Adrenal gland (tissue), 12 donors: ENCODE measurements around the gene OR6A2. TPM values are rescaled to one million over a fixed set of nuclear protein-coding genes. Genes with fewer than 3 reads are reported as not detected.
"Not testable (repeated sequence)": the region's sequence is repeated elsewhere in the genome, so short reads cannot be mapped to it uniquely, and the experiment has no call there.

Source experiments
- DNase-seq, 7 donors: peaks; one replicate each; pipeline ENCODE4 v3.0.0-alpha.2; 2019 to 2020
- H3K27ac ChIP-seq, 5 donors: fragments of 200-600 bp; sonication (generic) in 4 of 5; 1 replicate in 3 of 5; 2 replicates in 2 of 5; pipeline versions ENCODE4 v1.5.1 to v1.8.0; 2016 to 2020; ENCODE audit warnings: mild to moderate bottlenecking in 1 of 5
- H3K27me3 ChIP-seq: fragments of 200-600 bp; 2 replicates; pipeline ENCODE4 v1.8.0; 2021
- H3K36me3 ChIP-seq, 2 donors: fragments of 200-600 bp; replicated peaks in 1 of 2; 1 replicate in 1 of 2; 2 replicates in 1 of 2; pipeline versions ENCODE4 v1.5.1 to v1.8.0; 2018 to 2022
- H3K4me1 ChIP-seq, 2 donors: fragments of 200-600 bp; replicated peaks in 1 of 2; 1 replicate in 1 of 2; 2 replicates in 1 of 2; pipeline versions ENCODE4 v1.5.1 to v1.8.0; 2018 to 2021
- H3K4me3 ChIP-seq, 4 donors: fragments of 200-600 bp; sonication (generic) in 3 of 4; one replicate each; pipeline ENCODE4 v1.5.1; 2016 to 2018
- H3K9me3 ChIP-seq, 3 donors: fragments of 200-600 bp; sonication (generic) in 1 of 3; replicated peaks in 1 of 3; 1 replicate in 2 of 3; 2 replicates in 1 of 3; pipeline versions ENCODE4 v1.5.1 to v1.8.0; 2016 to 2021
- POLR2A ChIP-seq, 2 donors: fragments of 450-650 bp; IDR thresholded peaks; one replicate each; pipeline ENCODE4 v1.6.1; 2017; ENCODE audit warnings: antibody characterized with exemption in 2 of 2, mild to moderate bottlenecking in 2 of 2, moderate library complexity in 1 of 2
- WGBS, 4 donors: extraction: QIAGEN DNeasy Blood & Tissue Kit in 2 of 4; methylation state at CpG; one replicate each; pipeline versions ENCODE4 v1.1.5 to v1.1.7; 2013 to 2017; 5-methylcytosine and 5-hydroxymethylcytosine counted together
- intact Hi-C, 2 donors: fragments of 100-400 bp; cut with DNase I; formaldehyde crosslinking; loops; one replicate each; pipeline versions ENCODE4 v1.14.1 to v1.15.0; 2022 to 2023
- polyA plus RNA-seq, 3 donors: library from polyadenylated mRNA; stranded (reverse); fragments of 200-250 nt in 2 of 3; fragments of 350-450 nt in 1 of 3; fragmentation: Illumina TruSeq in 1 of 3; extraction: RNeasy Lipid Tissue Mini Kit (QIAGEN cat#74804) in 1 of 3; gene quantifications; one replicate each; pipeline ENCODE4 v1.2.3, GENCODE V29; 2013 to 2014
- total RNA-seq, 9 donors: library from RNA; depleted of rRNA in 4 of 9; stranded (reverse); fragments of >200 nt in 4 of 9; fragments of 120-200 nt in 1 of 9; fragmentation: NEBNext Ultra II Directional in 1 of 9; extraction: Animal tissue kit (Norgen Biotek cat#: 25700) in 1 of 9; gene quantifications; one replicate each; pipeline versions ENCODE4 v1.1.0 to v1.2.4, GENCODE V29; 2013 to 2023
- TF ChIP-seq, protein P1 (sequence below), 6 experiments: fragments of 450-650 bp in 4 of 6; fragments of 200-600 bp in 2 of 6; sonication (generic) in 1 of 6; IDR thresholded peaks; 1 replicate in 5 of 6; 2 replicates in 1 of 6; pipeline versions ENCODE4 v1.5.1 to v1.8.0; 2016 to 2021; ENCODE audit warnings: antibody characterized with exemption in 6 of 6, mild to moderate bottlenecking in 2 of 6, moderate library complexity in 1 of 6
- donor health status: healthy with polysubstance abuse.
- donor health status: Bipolar disorder and iron deficiency.
- donor health status: DM: yes; HTN: yes; CAD: no.
- donor health status: DM: no; HTN: no; CAD: no.
- donor health status: DM: no; HTN: no; CAD: no.
- donor health status: DM: yes; HTN: yes; CAD: no.

Gene OR6A2
- total and polyA plus RNA-seq, 12 donors = 0.07 to 0.39 (median 0.13) TPM; not detected in 7

DNA sequence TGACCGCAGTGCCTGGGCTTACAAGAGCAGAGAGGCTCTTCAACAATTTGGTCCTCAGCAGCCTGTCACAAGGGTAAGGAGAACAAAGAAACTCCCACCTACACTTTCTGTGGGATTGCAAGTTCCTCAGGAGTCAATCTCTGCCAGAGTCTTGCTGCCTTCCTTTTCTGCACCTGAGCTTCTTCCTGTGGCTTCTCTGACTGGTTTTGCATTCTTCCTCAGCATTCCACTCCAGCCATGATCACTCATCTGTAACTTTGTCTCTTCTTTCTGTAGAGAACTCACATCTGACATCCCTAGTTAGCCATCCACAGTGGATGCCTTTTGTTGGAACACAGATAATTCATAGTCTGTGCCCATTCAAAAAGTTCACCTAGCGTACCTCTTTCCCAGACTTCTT, 14.2 kb upstream of the OR6A2 start:
- 54 to 58% (median 56%) methylated on average over 2 of the region's 2 CpGs for WGBS, 4 donors

DNA sequence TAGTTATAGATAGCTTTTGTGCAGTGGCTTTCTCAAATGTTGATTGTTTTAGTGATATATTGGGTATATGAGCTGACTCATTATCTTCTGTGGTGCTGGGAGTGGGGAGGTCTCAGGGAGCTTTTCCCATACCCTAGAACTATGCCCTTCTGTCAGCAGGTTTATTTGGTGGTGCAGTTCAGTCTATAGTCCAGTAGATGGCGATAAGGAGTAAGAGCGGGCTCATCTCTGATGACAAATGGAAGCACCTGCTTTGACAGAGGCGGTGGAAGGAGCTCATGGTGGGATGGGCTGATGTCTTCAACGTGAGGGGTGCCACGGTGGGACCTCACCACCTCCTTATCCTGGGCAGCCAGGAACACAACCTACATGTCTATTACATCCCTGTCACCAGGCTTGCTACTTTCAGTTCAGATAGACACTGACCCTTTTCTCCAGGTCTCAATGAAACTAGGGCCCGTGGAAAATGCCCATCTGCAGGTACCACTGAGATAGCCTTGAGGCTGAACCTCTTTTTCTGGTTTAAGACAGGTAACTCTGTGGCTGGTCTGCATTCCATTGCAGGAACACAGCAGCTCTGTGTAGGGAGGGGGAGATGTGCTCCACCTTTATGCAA, 13.0 kb upstream of the OR6A2 start:
- no peak overlapping the region for H3K4me3 ChIP-seq
- no peaks in the 10 kb centered on the region for H3K36me3 ChIP-seq
- H3K4me1 ChIP-seq = no peaks in the 10 kb centered on the region
- TF ChIP-seq, protein P1, sequence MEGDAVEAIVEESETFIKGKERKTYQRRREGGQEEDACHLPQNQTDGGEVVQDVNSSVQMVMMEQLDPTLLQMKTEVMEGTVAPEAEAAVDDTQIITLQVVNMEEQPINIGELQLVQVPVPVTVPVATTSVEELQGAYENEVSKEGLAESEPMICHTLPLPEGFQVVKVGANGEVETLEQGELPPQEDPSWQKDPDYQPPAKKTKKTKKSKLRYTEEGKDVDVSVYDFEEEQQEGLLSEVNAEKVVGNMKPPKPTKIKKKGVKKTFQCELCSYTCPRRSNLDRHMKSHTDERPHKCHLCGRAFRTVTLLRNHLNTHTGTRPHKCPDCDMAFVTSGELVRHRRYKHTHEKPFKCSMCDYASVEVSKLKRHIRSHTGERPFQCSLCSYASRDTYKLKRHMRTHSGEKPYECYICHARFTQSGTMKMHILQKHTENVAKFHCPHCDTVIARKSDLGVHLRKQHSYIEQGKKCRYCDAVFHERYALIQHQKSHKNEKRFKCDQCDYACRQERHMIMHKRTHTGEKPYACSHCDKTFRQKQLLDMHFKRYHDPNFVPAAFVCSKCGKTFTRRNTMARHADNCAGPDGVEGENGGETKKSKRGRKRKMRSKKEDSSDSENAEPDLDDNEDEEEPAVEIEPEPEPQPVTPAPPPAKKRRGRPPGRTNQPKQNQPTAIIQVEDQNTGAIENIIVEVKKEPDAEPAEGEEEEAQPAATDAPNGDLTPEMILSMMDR (IDR thresholded peaks at IDR 0.05) = peak; percentile 58 to 93 (median 62)
- no peak for TF ChIP-seq POLR2A (IDR thresholded peaks at IDR 0.05)
- intact Hi-C loops = no loop called here
- peak in 2 of 7 donors; percentile 9 to 13 for DNase-seq
- WGBS, 4 donors = 12 to 20% (median 13%) methylated on average over 6 of the region's 6 CpGs
- H3K9me3 ChIP-seq = no peaks in the 10 kb centered on the region
- H3K27ac ChIP-seq = no peak overlapping the region
- H3K27me3 ChIP-seq = no peaks in the 10 kb centered on the region

More for the DNA sequence above, 14.2 kb upstream of the OR6A2 start:
- no peaks in the 10 kb centered on the region for H3K27me3 ChIP-seq
- H3K4me1 ChIP-seq = no peaks in the 10 kb centered on the region
- H3K36me3 ChIP-seq = no peaks in the 10 kb centered on the region
- H3K4me3 ChIP-seq = no peak overlapping the region
- TF ChIP-seq POLR2A (IDR thresholded peaks at IDR 0.05) = no peak
- TF ChIP-seq, protein P1 (IDR thresholded peaks at IDR 0.05) = no peak
- no peak for DNase-seq
- H3K27ac ChIP-seq = no peak overlapping the region
- intact Hi-C loops = no loop called here
- no peaks in the 10 kb centered on the region for H3K9me3 ChIP-seq

DNA sequence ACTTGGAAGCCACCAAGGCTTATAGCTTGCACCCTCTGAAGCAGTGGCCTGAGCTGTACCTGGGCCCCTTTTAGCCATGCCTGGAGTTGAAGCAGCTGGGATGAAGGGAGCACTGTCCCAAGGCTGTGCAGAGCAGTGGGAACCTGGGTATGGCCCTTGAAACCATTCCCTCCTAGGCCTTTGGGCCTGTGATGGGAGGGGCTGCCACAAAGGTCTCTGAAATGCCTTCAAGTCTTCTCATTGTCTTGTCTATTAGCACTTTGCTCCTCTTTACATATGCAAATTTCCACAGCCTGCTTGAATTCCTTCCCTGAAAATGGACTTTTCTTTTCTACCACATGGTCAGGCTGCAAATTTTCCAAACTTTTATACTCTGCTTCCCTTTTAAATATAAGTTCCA, 1.6 kb upstream of the OR6A2 start:
- DNase-seq, H3K9me3 ChIP-seq, H3K36me3 ChIP-seq, intact Hi-C loops, H3K27ac ChIP-seq, H3K4me1 ChIP-seq, H3K27me3 ChIP-seq, H3K4me3 ChIP-seq: not testable (repeated sequence)

DNA sequence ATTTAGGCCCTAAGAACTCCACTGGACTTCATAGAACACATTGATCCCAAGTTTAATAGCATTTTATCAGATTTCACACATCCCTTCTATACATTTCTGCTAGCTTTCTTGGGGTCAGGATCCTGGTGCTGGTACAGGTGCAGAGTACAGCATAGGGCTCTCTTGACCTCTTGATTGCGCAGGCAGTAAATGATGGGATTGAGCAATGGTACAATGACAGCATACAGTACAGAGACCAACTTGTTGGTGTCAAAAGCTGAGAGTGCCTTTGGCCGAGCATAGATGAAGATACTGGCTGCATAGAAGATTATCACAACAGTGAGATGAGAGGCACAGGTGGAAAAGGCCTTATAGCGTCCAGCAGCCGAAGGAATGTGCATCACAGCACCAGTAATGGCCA, 4.8 kb downstream of the OR6A2 start:
- DNase-seq = no peak
- Histone ChIP-seq H3K27ac (no peak overlapping the region), H3K4me1 (no peaks in the 10 kb centered on the region), H3K36me3 (no peaks in the 10 kb centered on the region), H3K27me3 (no peaks in the 10 kb centered on the region), H3K4me3 (no peak overlapping the region), H3K9me3 (no peaks in the 10 kb centered on the region)
- 70 to 91% (median 80%) methylated on average over 4 of the region's 4 CpGs for WGBS, 4 donors
- intact Hi-C loops = no loop called here
- no peak for TF ChIP-seq POLR2A (IDR thresholded peaks at IDR 0.05)

DNA sequence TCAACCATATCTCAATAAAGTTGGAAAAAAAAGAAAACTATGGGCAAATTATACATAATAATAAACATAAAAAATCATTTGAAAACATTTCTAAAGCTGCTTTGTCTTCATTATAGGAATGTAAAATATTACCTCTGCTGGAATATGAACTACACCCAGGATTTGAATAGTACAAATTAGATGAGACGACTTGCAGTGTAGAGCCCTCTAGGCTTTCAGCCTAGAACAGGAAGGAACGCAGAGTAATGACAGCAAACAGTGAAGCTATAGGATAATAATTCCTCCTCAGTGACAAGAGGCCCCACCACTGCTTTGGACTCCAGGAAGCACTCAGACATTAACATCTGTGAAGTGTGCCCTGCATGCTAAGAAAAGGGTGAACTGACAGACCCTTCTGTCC, 8.9 kb downstream of the OR6A2 start:
- WGBS, 4 donors = 35 to 67% (median 42%) methylated on average over 2 of the region's 2 CpGs
- TF ChIP-seq POLR2A (IDR thresholded peaks at IDR 0.05) = no peak
- TF ChIP-seq, protein P1 (IDR thresholded peaks at IDR 0.05) = no peak

More for the DNA sequence above, 8.9 kb downstream of the OR6A2 start:
- no peak overlapping the region for H3K27ac ChIP-seq
- intact Hi-C loops = no loop called here
- no peaks in the 10 kb centered on the region for H3K27me3 ChIP-seq
- H3K9me3 ChIP-seq = no peaks in the 10 kb centered on the region
- H3K4me3 ChIP-seq = no peak overlapping the region
- DNase-seq = no peak
- H3K4me1 ChIP-seq = no peaks in the 10 kb centered on the region
- H3K36me3 ChIP-seq = no peaks in the 10 kb centered on the region
